NCI-H1048 (cell line): ENCODE results near the gene DHDH.

Experiments
- DNase-seq: peaks from one replicate; lab custom pipeline; 2025; lab: John Stamatoyannopoulos, UW

Gene DHDH

GRCh38 chr19:48992581-48993174 lies 59.2 kb downstream of the DHDH start:
- no peak for DNase-seq

DNA sequence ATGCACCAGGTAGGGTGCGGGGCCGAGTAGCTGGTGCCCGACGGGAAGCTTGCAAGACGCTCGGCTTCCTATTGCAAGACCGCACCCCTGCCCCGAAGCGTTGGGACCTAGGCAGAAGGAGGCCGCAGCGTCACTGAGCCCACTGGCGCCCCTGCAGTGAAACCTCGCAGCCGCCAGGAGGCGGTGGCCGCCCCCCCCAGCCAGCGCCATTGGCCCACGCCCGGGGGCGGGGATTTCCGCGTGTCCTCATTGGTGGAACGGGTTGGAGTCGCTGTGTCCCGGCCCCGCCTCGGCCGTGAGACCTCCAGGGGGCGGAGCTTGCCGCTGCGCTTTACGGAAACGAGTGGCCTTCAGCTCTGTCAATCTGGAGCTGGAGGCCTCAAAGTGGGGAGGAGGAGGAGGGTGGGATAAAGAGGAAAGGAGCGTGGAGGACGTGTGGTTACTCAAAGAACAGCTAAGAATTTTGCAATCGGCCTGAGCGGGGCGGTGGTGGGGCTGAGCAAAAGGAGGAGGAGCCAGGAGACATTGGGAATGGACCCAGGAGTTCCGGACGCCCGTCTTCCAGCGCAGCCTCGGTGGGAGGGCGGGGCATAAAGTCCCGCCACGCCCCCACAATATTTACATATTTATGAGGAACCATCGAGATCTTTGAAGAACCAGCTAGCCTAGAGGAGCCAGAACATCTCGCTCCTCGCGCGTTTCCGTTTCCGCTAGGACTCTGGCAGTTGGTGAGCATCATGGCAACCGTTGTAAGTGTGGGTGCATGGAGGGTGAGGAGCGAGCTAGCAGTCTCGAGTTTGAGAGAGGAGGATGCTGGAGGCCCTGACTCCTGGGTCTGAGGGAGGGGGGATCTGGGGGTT lies 59.9 kb downstream of the DHDH start, which contains the start of the genes GYS1 and RUVBL2:
TSS of gene GYS1 (minus strand) at position 135 of the 860 bp plus-strand sequence. CDS start 197 bp downstream, outside the sequence.
TSS of gene RUVBL2 (plus strand) at position 713 of the 860 bp plus-strand sequence. CDS start at position 738, 25 bp downstream.
- peak; percentile 99 for DNase-seq

DNA sequence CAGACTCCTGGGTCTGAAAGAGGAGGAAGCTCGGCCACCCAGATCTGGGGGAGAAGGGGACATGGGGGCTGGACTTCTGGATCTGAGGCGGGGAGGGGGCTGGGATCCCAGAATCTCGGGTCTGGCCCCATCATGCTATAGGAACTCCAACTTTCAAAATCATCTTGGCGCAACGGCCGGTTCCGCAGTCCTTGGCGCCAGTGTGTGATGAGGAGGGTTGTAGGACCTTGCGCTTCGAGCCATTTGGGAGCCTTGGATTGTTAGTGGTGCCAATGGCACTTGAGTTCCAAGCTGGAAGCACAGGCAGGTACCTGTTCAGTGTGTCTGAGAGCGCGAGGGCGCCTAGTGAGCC lies 60.5 kb downstream of the DHDH start:
- DNase-seq: no peak
